NCI-H524 (cell line): ENCODE measurements around the gene SBF1.
A peak's percentile ranks its signal among the peaks of the same experiment; 100 is the strongest.
"Not testable (repeated sequence)": the region's sequence is repeated elsewhere in the genome, so short reads cannot be mapped to it uniquely, and the experiment has no call there.

ENCODE experiments used
- DNase-seq, 2 experiments: peaks; one replicate each; lab custom pipeline; 2025; lab: John Stamatoyannopoulos, UW

Gene SBF1

GRCh38 chr22:50474710-50475651 lies at the start of gene SBF1:
Gene SBF1, minus strand, starts transcription at chr22:50475035. Its CDS starts 195 bp downstream, at chr22:50474840.
- DNase-seq, result peak; percentile 55 to 86

GRCh38 chr22:50523806-50524675 lies 49.2 kb upstream of the SBF1 start:
- DNase-seq, result peak in 1 of 2 experiments; percentile 32

- no peak for DNase-seq
Measured at GRCh38 chr22:50523458-50523805, 48.6 kb upstream of the SBF1 start.

- DNase-seq, result no peak
Measured at GRCh38 chr22:50522806-50523438, 48.1 kb upstream of the SBF1 start.

GRCh38 chr22:50522208-50522805 lies 47.5 kb upstream of the SBF1 start:
- no peak for DNase-seq

GRCh38 chr22:50521710-50522109 lies 46.9 kb upstream of the SBF1 start:
- no peak for DNase-seq

- DNase-seq, result no peak
Measured at GRCh38 chr22:50520826-50521453, 46.1 kb upstream of the SBF1 start.

GRCh38 chr22:50520184-50520583 lies 45.3 kb upstream of the SBF1 start:
- not testable (repeated sequence) for DNase-seq

GRCh38 chr22:50519151-50519550 lies 44.3 kb upstream of the SBF1 start:
- no peak for DNase-seq

- DNase-seq, result no peak
Measured at GRCh38 chr22:50518606-50519005, 43.8 kb upstream of the SBF1 start.

GRCh38 chr22:50517495-50518260 lies 42.8 kb upstream of the SBF1 start:
- no peak for DNase-seq

GRCh38 chr22:50516891-50517290 lies 42.1 kb upstream of the SBF1 start:
- DNase-seq, result no peak

- no peak for DNase-seq
Measured at GRCh38 chr22:50516068-50516467, 41.2 kb upstream of the SBF1 start.

- DNase-seq, result no peak
Measured at GRCh38 chr22:50513175-50513574, 38.3 kb upstream of the SBF1 start.

- DNase-seq, result no peak
Measured at GRCh38 chr22:50508897-50509296, 34.1 kb upstream of the SBF1 start.

- peak; percentile 94 to 98 for DNase-seq
Measured at GRCh38 chr22:50507991-50508884, 33.4 kb upstream of the SBF1 start, which contains the start of gene NCAPH2. Gene NCAPH2, plus strand, starts transcription at chr22:50508224. Its CDS starts 114 bp downstream, at chr22:50508338.

GRCh38 chr22:50507421-50507990 lies 32.7 kb upstream of the SBF1 start, which contains the start of gene LMF2:
Gene LMF2, minus strand, starts transcription at chr22:50507702. Its CDS starts 27 bp downstream, at chr22:50507675.
- no peak for DNase-seq

GRCh38 chr22:50506611-50507420 lies 32.0 kb upstream of the SBF1 start:
- peak in 1 of 2 experiments; percentile 35 for DNase-seq
